Neural cell (in vitro differentiated cells): ENCODE data around the gene CLASP1. TPM values are rescaled to one million over a fixed set of nuclear protein-coding genes. Genes with fewer than 3 reads are reported as not detected.

Experiments
- H2AFZ ChIP-seq: fragments of 200-600, 300-800 bp; sonication (generic), shearing (Covaris generic); 2 replicates; pipeline ENCODE4 v1.6.0; 2014; ENCODE audit warnings: low read depth, mild to moderate bottlenecking, antibody characterized with exemption, low read length, moderate library complexity
- H3F3A ChIP-seq: fragments of 200-600 bp; shearing (Covaris generic); 2 replicates; pipeline ENCODE4 v1.6.1; 2016; ENCODE audit warnings: mild to moderate bottlenecking, moderate library complexity, mixed read lengths, antibody characterized with exemption, low read length; ENCODE audit not compliant: insufficient read depth, poor library complexity, severe bottlenecking
- H3K27ac ChIP-seq: fragments of 200-600, 300-800 bp; sonication (generic), shearing (Covaris generic); 2 replicates; pipeline ENCODE4 v1.5.1; 2014; ENCODE audit warnings: mild to moderate bottlenecking, low read length, moderate library complexity
- H3K27me3 ChIP-seq: fragments of 300-800, 200-600 bp; sonication (generic), shearing (Covaris generic); 2 replicates; pipeline ENCODE4 v1.6.0; 2014; ENCODE audit warnings: mild to moderate bottlenecking, low read depth, low read length, moderate library complexity; ENCODE audit not compliant: insufficient read depth
- H3K36me3 ChIP-seq: fragments of 300-800, 200-600 bp; sonication (generic), shearing (Covaris generic); 2 replicates; pipeline ENCODE4 v1.5.1; 2014; ENCODE audit warnings: mild to moderate bottlenecking, antibody characterized with exemption, low read length, moderate library complexity; ENCODE audit not compliant: insufficient read depth
- H3K4me2 ChIP-seq: fragments of 300-800, 200-600 bp; sonication (generic), shearing (Covaris generic); 2 replicates; pipeline ENCODE4 v1.6.0; 2014; ENCODE audit warnings: mild to moderate bottlenecking, low read length
- H3K4me3 ChIP-seq: fragments of 300-800, 200-600 bp; sonication (generic), shearing (Covaris generic); 2 replicates; pipeline ENCODE4 v1.5.1; 2014; ENCODE audit warnings: mild to moderate bottlenecking, low read length, moderate library complexity
- H3K79me2 ChIP-seq: fragments of 200-600 bp; shearing (Covaris generic); replicated peaks from 2 replicates; pipeline ENCODE4 v1.6.0; 2014; ENCODE audit warnings: mild to moderate bottlenecking, low read length, moderate library complexity; ENCODE audit not compliant: insufficient read depth
- H3K9ac ChIP-seq: fragments of 300-800, 200-600 bp; sonication (generic), shearing (Covaris generic); 2 replicates; pipeline ENCODE4 v1.6.1; 2016; ENCODE audit warnings: mild to moderate bottlenecking, low read length, mixed read lengths
- H3K9me2 ChIP-seq: fragments of 200-600 bp; shearing (Covaris generic); 2 replicates; pipeline ENCODE4 v1.6.1; 2016; ENCODE audit warnings: mild to moderate bottlenecking, low read length, mixed read lengths; ENCODE audit not compliant: insufficient read depth
- H3K9me3 ChIP-seq: fragments of 200-600, 300-800 bp; sonication (generic), shearing (Covaris generic); 2 replicates; pipeline ENCODE4 v1.6.1; 2016; ENCODE audit warnings: mild to moderate bottlenecking, mixed run types, low read length, moderate library complexity, mixed read lengths
- H4K20me1 ChIP-seq: fragments of 200-600 bp; shearing (Covaris generic); 2 replicates; pipeline ENCODE4 v1.6.1; 2016; ENCODE audit warnings: mild to moderate bottlenecking, mixed run types; ENCODE audit not compliant: insufficient read depth
- CTCF ChIP-seq: fragments of 450-650 bp; IDR thresholded peaks from 2 replicates; pipeline ENCODE4 v1.5.1; 2014; ENCODE audit warnings: antibody characterized with exemption, mild to moderate bottlenecking, moderate library complexity; ENCODE audit not compliant: poor library complexity, severe bottlenecking
- EP300 ChIP-seq: fragments of 450-650 bp; conservative IDR thresholded peaks from 2 replicates; pipeline ENCODE4 v1.6.1; 2014; ENCODE audit warnings: antibody characterized with exemption, mild to moderate bottlenecking, moderate library complexity; ENCODE audit not compliant: poor library complexity, severe bottlenecking
- EZH2 ChIP-seq: fragments of 200-600, 300-800 bp; shearing (Covaris generic), sonication (generic); IDR thresholded peaks from 2 replicates; pipeline ENCODE4 v1.6.1; 2014; ENCODE audit warnings: antibody characterized with exemption, low read length, borderline replicate concordance, mild to moderate bottlenecking; ENCODE audit not compliant: insufficient read depth, poor library complexity, severe bottlenecking
- MXI1 ChIP-seq: fragments of 450-650 bp; conservative IDR thresholded peaks from 2 replicates; pipeline ENCODE4 v1.6.1; 2014; ENCODE audit warnings: antibody characterized with exemption, mild to moderate bottlenecking; ENCODE audit not compliant: poor library complexity, severe bottlenecking
- POLR2AphosphoS5 ChIP-seq: IDR thresholded peaks from 2 replicates; pipeline ENCODE4 v1.6.1; 2012
- RAD21 ChIP-seq: fragments of 450-650 bp; conservative IDR thresholded peaks from 2 replicates; pipeline ENCODE4 v1.6.1; 2014; ENCODE audit warnings: antibody characterized with exemption, mild to moderate bottlenecking, moderate library complexity
- REST ChIP-seq: IDR thresholded peaks from 2 replicates; pipeline ENCODE4 v1.6.1; 2012; ENCODE audit warnings: borderline replicate concordance
- SMC3 ChIP-seq: fragments of 450-650 bp; conservative IDR thresholded peaks from 2 replicates; pipeline ENCODE4 v1.6.1; 2014; ENCODE audit warnings: antibody characterized with exemption, mild to moderate bottlenecking, moderate library complexity; ENCODE audit not compliant: poor library complexity
- TAF1 ChIP-seq: IDR thresholded peaks from 2 replicates; pipeline ENCODE4 v1.6.1; 2012; ENCODE audit warnings: low read depth
- polyA plus RNA-seq: library from polyadenylated mRNA; depleted of rRNA; stranded (reverse); fragments of >200 nt; gene quantifications from 2 replicates; pipeline ENCODE4 v1.2.3, GENCODE V29; 2014

The CLASP1 gene
- polyA plus RNA-seq, 1 donor from 2014 or later, result 41.3 TPM

GRCh38 chr2:121648206-121649148 is 785 bp downstream of the CLASP1 start:
- Histone ChIP-seq H4K20me1 (no peaks in the 10 kb centered on the region), H3K9ac (peak overlapping the region; percentile 93), H3K9me3 (no peaks in the 10 kb centered on the region), H3K79me2 (peaks cover 64% of the 10 kb centered on the region), H3K27me3 (no peaks in the 10 kb centered on the region), H2AFZ (peak overlapping the region; percentile 85), H3K4me3 (peak overlapping the region; percentile 89), H3K9me2 (no peaks in the 10 kb centered on the region), H3K27ac (peak overlapping the region; percentile 93), H3F3A (peaks cover 2% of the 10 kb centered on the region), H3K4me2 (peak overlapping the region; percentile 88), H3K36me3 (no peaks in the 10 kb centered on the region)
- TF ChIP-seq MXI1 (peak; percentile 55), EZH2 (no peak), REST (no peak), EP300 (no peak), POLR2AphosphoS5 (peak; percentile 20), TAF1 (no peak), RAD21 (peak; percentile 41), CTCF (no peak), SMC3 (no peak)

GRCh38 chr2:121647396-121647795 is 1.9 kb downstream of the CLASP1 start:
- H3K36me3 ChIP-seq, result no peaks in the 10 kb centered on the region
- no peaks in the 10 kb centered on the region for H3K9me3 ChIP-seq
- TF ChIP-seq SMC3 (no peak), REST (no peak), CTCF (no peak)
- H2AFZ ChIP-seq, result no peak overlapping the region
- H3K27me3 ChIP-seq, result no peaks in the 10 kb centered on the region
- no peak overlapping the region for H3K27ac ChIP-seq
- peaks cover 2% of the 10 kb centered on the region for H3F3A ChIP-seq
- H3K79me2 ChIP-seq, result peaks cover 75% of the 10 kb centered on the region
- H3K9ac ChIP-seq, result peak overlapping the region; percentile 93
- peak overlapping the region; percentile 88 for H3K4me2 ChIP-seq
- H4K20me1 ChIP-seq, result no peaks in the 10 kb centered on the region
- peak overlapping the region; percentile 89 for H3K4me3 ChIP-seq
- H3K9me2 ChIP-seq, result no peaks in the 10 kb centered on the region
